ENCODE measurements around the gene C4orf50.

DNA sequence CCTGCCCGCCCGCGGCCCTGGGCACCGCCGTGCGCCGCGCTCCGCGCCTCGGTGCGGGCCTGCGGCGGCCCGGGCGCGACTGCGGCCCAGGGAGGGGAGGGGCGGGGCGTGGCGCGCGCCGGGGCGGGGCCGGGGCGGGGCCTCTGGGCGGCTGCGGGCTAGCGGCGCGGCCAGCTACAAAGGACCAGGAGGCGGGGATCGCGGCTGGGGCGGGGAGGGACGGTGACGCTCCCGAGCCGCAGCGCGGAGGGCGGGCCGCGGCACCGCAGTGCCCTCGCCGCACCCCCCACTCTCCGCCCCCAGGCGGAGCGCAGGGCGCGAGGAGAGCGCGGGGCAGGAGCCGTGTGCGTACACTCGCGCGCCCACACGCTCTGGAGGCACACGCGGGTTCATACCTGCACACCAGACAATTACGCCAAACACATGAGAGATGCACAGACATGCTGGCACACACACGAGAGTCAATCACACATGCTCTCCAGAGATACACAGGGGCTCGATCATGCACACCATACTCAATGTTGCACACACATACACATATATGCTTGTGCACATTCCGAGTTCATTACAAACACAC lies 125.1 kb downstream of the C4orf50 start, which contains the start of gene CRMP1:
- TF ChIP-seq, protein P1, sequence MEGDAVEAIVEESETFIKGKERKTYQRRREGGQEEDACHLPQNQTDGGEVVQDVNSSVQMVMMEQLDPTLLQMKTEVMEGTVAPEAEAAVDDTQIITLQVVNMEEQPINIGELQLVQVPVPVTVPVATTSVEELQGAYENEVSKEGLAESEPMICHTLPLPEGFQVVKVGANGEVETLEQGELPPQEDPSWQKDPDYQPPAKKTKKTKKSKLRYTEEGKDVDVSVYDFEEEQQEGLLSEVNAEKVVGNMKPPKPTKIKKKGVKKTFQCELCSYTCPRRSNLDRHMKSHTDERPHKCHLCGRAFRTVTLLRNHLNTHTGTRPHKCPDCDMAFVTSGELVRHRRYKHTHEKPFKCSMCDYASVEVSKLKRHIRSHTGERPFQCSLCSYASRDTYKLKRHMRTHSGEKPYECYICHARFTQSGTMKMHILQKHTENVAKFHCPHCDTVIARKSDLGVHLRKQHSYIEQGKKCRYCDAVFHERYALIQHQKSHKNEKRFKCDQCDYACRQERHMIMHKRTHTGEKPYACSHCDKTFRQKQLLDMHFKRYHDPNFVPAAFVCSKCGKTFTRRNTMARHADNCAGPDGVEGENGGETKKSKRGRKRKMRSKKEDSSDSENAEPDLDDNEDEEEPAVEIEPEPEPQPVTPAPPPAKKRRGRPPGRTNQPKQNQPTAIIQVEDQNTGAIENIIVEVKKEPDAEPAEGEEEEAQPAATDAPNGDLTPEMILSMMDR (IDR thresholded peaks at IDR 0.05): no peak
- TF ChIP-seq EZH2 (IDR thresholded peaks at IDR 0.05; ENCODE audit: borderline replicate concordance, insufficient read depth, low read depth, low read length, poor library complexity, severe bottlenecking): no peak
